ENCODE results near the gene CNTNAP4.

CNTNAP4 gene

DNA sequence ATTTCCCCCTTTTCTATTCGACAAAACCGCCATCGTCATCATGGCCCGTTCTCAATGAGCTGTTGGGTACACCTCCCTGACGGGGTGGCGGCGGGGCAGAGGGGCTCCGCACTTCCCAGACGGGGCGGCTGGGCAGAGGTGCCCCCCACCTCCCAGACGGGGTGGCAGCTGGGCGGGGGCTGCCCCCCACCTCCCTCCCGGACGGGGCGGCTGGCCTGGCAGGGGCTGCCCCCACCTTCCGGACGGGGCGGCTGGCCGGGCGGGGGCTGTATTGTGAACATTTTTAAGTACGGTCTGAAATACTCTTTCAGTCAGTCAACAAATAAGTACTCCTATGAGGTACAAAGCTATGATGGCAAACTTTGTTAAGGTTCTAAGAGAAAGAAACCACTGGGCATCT lies 222.8 kb downstream of the CNTNAP4 start:
- no peak for DNase-seq

- no peak for DNase-seq
These were observed 224.9 kb downstream of the CNTNAP4 start for GRCh38 chr16:76502063-76502462.

DNA sequence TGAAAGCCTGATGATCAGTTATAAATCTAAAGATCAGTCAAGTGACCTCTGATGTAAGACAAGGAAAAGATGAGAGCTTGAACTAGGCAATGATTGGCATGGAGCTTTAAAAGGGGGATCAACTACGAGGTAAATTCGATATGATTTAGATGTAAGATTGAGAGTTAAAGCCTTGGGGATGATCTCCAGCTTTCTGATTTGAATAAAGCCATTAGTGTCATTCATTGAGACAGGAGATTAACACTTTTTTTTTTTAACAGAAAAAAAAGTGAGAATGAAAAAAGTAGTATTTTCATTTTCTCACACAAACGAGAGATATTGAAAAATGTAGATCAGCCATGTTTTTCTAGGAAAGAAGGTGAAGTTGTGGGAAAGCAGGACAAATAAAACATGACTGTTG lies 225.4 kb downstream of the CNTNAP4 start:
- no peak for DNase-seq

DNA sequence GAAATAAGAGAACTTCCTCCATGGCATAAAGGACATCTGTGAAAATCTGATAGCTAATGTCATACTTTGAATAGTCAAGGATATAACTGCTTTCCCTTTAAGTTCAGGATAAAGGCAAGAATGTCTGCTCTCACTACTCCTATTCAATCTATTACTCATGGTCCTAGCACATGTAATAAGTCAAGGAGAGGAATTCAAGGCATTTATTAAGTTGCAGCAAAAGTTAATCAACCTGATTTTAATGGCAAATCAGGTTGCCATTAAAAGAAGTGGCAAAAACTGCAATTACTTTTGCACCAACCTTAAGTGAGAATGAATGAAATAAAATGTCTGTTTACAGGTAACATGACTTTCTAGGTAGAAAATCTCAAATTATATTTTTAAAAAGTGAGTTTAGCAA lies 225.9 kb downstream of the CNTNAP4 start:
- no peak for DNase-seq

DNA sequence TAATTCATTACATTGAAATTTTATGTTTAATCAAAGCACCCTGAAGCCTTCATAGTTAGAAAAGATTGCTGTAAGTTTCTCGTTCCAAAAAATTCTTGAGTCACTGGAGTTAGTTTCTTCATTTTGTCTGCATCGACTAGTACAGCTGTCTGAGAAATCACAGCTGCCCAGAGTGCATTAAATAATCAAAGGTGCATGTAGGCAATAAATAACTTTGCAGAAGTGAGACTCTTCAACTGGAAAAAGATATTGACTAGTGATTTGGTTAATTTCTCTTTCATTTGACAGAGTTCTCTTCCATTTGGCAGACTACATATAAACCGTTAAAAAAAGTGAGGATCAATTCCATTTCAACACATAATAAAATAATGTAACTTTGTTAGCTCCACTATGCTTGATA lies 234.0 kb downstream of the CNTNAP4 start:
- no peak for DNase-seq

GRCh38 chr16:76518781-76519180 lies 241.6 kb downstream of the CNTNAP4 start:
- no peak for DNase-seq

DNA sequence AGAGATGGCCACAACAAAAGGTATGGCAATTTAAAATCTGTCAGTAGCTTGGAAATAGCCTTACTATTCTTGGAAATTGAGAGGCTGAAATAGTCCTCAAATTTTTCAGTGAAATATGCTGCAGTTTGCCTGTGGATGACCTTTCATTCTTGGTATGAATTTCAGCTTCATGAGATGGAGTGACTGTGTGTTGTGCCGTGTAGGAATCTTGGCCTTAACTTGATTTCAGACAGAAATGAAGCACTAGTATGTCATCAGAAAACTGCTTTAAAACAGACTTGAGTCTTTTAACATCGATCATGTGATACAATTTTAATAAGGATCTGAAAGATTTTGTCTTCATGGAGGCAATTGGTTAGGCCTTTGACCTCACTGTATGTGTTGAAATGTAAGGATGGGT lies 247.2 kb downstream of the CNTNAP4 start:
- DNase-seq: no peak

DNA sequence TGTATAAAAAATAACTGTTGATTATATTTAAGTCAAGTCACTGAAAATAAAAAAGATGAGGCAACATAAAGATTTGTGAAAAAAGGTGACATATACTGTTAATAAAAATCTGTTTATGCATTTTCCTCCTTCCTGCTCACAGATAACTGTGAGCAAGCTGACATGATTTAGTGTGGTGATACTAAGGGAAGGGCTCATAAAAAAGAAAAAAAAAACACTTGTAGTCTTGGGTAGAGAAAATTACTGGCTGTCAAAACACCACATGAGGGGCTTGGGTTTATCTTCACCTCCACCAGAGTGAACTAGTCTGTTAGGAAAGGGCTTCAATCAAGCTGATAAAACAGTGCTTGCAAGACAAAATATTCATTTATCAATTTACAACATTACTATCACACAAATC lies 247.6 kb downstream of the CNTNAP4 start:
- DNase-seq: no peak

DNA sequence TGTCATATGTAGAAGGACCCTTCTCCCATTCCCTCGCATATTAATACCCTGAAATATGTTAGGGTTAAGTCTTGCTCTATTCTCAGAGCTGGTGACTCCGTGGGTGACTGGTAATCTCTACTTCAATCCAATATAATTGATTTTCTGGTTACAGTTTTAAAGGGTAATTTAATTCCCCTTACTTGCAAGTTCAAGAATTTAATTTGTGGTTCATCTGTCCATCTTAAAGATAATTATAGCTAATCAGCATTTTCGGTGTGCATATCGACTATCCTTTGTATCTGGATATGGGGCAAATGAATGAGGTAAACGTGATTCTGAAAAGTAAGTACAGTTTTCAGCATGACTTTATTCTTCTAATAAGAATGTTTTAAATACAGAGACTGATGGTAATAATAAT lies 250.0 kb downstream of the CNTNAP4 start:
- no peak for DNase-seq

DNA sequence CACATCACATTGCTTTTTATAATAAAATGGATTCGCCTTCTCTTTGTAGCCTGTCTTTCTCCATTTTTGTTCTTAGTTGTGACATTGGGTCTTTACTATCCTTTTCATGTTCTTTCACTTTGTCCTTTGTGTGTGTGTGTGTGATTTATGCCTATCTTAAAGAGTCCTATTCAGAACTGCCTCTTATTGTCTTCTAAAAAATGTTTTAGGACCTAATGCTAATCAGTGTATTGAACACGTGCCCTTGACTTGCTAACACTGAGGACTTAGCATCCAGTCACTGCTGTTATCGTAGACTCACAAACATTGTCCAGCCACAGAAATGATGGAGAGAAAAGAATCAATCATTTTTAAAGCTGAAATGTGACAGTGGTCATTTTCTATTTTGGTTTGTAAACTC lies 251.9 kb downstream of the CNTNAP4 start:
- DNase-seq: no peak

DNA sequence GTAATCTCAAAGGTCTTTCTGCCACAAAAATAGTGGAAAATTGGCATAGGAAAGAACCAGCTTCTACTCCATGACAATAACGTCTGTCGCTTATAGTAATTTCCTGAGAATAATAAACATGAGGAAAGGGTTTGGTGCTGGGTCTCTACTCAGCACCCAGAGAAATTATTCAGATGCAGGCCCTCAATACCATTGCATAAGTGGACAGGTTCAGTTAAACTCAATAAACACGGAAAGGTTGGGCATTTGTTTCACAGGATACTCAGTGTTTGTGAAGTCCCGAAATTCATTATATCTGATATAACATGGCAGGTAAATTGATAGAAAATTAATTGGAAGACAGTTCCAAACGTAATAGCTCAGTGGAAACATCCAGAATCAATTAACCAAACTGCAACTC lies 254.0 kb downstream of the CNTNAP4 start:
- no peak for DNase-seq

GRCh38 chr16:76532188-76532973 lies 255.2 kb downstream of the CNTNAP4 start:
- no peak for DNase-seq

GRCh38 chr16:76539609-76540008 lies 262.4 kb downstream of the CNTNAP4 start:
- DNase-seq: no peak

- DNase-seq: no peak
These were observed 263.9 kb downstream of the CNTNAP4 start for GRCh38 chr16:76541070-76541469.

DNA sequence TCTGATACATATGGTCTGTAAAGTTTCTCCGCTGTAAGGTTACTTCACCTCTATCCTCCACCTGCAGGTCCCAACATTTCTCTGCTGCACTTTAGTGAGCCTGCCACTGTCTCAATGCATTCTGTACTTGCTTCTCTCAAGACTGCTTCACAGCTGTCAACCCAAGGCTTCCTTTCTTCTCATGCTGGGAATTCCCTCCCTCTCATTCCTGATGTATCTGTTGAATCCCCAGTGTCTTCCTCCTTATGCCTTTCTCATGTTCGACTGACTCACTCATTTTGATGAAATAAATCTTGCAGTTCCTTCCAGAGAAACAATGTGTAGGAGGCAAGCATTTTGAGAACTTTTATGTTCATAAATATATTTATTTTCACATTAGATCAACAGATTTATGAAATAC lies 288.3 kb downstream of the CNTNAP4 start:
- DNase-seq: no peak

- DNase-seq: no peak
These were observed 294.6 kb downstream of the CNTNAP4 start for GRCh38 chr16:76571755-76572154.

DNA sequence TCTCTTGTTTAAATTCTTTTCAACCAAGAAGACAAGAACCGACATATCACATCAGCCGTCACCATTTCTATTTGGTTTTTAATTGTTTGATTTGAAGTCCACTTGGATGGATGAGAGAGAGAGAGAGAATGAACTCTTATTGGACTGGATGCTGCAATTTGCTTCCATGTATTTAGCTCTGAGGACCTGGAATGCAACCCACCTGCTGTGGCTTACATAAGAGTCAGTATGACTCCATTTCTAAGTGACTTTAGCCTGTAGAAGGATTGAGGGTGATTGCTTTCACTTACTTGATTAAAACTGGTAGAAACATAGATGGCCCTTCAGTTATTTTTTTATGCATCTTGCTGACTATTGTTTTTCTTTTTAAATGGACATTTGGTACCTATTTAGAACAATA lies 296.1 kb downstream of the CNTNAP4 start:
- no peak for DNase-seq

DNA sequence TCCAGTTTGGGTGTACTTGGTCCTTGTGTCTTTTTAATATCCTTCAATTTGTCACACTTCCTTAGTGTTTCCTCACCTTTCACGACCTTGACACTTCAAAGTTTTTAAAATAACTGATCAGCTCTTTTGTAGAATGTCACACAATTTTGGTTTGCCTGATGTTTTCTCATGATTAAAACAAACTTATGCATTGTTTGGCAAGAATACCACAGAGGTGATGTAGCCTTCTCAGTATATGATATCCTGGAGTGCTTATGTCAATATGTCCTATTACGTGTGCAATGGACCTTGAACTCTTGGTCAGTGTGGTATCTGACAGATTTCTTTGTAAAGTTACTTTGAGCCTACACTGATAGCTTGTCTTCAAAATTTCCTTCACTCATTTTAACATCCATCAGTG lies 297.4 kb downstream of the CNTNAP4 start:
- DNase-seq: no peak

GRCh38 chr16:76576526-76576925 lies 299.3 kb downstream of the CNTNAP4 start:
- DNase-seq: no peak

DNA sequence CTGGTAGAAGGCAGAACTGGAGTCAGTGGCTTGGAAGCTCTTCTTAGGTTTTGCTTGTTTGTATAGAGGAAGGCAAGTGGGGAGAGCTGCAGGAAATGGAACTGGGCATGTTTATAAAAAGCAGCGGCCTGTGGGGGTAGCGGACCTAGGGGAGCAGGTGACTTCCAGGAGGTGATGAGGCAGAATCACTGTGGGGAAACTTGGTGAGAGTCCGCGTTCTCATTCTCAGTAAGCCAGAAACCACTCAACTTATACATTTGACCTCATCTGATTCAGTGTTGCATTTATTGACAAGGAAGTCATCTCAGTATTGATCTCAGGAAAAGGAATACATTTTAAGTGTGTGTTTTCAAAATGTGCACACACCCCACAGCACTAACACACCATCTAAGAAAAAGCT lies 299.8 kb downstream of the CNTNAP4 start:
- DNase-seq: no peak

GRCh38 chr16:76579277-76579922 lies 302.2 kb downstream of the CNTNAP4 start:
- DNase-seq: no peak

DNA sequence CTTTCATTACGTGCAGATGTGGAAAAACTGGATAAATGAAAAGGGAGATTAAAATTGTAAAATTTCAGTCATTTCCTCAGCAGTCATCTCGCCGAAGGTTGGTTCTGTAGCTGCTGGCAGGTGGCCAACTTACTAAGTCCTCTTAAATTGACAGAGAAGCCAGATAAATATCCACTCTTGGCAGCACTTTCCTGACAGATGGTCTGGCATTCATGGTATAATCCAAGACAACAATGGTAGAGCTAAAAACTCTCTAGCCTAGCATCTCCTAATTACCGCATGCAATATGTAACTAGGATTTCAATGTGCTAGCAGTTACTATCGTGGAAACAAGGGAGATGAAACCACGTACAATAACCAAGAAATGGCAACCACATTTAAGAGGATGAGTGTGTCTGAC lies 306.3 kb downstream of the CNTNAP4 start:
- DNase-seq: no peak

DNA sequence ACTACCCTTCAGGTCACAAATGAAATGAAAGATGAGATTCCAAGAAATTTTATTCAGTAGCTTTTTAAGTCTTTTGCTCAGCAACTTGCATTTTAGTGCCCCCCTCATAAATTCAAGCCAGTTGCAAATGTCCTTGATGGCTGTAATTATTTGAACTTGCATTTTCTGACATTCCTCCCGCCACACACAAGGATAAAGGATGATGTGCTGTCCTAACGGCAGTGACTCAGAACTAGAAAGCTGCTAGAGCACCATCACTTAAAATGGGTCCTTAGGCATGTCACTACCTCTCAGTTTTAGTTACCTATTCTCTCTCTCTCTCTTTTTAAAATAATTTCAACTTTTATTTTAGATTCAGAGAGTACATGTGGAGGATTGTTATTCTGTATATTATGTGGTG lies 306.7 kb downstream of the CNTNAP4 start:
- no peak for DNase-seq

DNA sequence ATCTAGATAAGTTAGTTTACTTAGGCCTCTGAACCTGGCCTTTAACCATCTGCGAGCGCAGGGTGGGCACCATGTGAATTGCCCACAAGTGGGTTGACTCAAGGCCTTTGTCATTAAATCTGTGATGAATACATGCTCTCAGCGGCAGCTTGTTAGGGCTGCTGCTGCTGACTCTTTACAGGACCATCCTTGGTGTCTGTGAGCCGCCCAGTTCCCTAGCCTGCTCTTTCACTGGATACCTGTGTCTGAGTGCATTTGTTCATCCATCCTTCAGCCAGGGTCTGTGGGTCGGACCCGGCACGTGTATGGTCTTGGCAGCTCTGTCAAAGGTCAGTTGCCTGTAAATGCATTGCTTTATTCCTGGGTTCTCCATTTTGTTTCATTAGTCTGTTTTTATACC lies 321.3 kb downstream of the CNTNAP4 start:
- no peak for DNase-seq

DNA sequence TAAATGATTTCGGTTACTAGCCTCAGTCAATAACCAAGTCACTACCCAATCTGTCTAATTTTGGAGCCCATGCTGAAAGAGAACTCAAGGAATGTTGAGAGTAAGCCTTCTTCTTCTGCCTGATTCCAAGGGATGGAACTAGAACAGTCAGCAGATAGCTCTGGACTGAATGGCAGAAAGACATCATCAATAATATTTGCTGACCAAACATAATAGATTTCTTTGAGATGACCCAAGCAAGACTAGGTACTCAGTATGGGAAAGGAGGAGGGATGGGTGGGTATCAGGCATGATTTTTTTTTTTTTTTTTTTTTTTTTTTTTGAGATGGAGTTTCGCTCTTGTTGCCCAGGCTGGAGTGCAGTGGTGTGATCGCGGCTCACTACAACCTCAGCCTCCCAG lies 330.1 kb downstream of the CNTNAP4 start:
- no peak for DNase-seq
